ENCODE measurements around the gene NIPAL3.
"Not testable (repeated sequence)": the region's sequence is repeated elsewhere in the genome, so short reads cannot be mapped to it uniquely, and the experiment has no call there.

The NIPAL3 gene

DNA sequence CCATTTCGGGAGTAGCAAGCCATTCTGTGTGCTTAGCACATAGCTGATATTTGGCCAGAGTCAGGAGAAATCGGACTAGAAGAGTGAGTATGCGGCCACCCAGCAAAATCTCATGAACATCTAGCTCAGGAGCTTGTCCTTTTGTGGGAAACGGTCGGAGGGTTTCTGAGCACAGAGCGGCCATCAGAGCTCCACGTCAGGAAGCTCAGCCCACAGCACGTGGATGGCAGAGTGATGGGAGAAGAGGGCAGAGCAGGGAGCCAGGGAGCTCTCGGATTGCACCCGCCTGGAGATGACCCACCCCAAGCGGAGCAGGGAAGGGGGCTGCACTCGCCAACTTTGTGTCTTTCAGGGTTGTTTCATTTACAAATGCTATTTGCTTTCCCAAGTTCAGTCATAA is 100.9 kb downstream of the NIPAL3 start:
- TF ChIP-seq, protein P1, sequence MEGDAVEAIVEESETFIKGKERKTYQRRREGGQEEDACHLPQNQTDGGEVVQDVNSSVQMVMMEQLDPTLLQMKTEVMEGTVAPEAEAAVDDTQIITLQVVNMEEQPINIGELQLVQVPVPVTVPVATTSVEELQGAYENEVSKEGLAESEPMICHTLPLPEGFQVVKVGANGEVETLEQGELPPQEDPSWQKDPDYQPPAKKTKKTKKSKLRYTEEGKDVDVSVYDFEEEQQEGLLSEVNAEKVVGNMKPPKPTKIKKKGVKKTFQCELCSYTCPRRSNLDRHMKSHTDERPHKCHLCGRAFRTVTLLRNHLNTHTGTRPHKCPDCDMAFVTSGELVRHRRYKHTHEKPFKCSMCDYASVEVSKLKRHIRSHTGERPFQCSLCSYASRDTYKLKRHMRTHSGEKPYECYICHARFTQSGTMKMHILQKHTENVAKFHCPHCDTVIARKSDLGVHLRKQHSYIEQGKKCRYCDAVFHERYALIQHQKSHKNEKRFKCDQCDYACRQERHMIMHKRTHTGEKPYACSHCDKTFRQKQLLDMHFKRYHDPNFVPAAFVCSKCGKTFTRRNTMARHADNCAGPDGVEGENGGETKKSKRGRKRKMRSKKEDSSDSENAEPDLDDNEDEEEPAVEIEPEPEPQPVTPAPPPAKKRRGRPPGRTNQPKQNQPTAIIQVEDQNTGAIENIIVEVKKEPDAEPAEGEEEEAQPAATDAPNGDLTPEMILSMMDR (IDR thresholded peaks at IDR 0.05; ENCODE audit: control insufficient read depth, insufficient read depth, low read depth, low read length, missing control alignments): no peak

DNA sequence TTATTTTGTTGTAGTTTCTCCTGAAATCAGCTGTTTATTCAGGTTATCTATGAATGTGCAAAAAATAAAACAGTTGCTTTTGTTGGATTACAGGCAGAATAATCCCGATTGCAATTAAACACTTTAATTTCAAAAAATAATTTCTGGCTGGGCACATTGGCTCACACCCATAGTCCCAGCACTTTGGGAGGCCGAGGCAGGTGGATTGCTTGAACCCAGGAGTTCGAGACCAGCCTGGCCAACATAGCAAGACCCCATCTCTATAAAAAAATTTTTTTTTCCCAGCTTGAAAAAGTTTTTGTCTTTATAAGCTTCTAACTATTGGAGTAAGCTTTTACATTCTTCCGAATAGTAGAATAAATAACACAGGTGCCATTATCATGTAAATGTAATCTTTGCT is 102.3 kb downstream of the NIPAL3 start:
- DNase-seq (ENCODE audit: low read depth): no peak
- TF ChIP-seq, protein P1 (IDR thresholded peaks at IDR 0.05; ENCODE audit: control insufficient read depth, insufficient read depth, low read depth, low read length, missing control alignments): no peak
- no peak overlapping the region for H3K4me3 ChIP-seq (ENCODE audit: control insufficient read depth, low read depth, low read length)

More for the DNA sequence above, 100.9 kb downstream of the NIPAL3 start:
- no peak overlapping the region for H3K4me3 ChIP-seq (ENCODE audit: control insufficient read depth, low read depth, low read length)
- DNase-seq (ENCODE audit: low read depth): no peak

DNA sequence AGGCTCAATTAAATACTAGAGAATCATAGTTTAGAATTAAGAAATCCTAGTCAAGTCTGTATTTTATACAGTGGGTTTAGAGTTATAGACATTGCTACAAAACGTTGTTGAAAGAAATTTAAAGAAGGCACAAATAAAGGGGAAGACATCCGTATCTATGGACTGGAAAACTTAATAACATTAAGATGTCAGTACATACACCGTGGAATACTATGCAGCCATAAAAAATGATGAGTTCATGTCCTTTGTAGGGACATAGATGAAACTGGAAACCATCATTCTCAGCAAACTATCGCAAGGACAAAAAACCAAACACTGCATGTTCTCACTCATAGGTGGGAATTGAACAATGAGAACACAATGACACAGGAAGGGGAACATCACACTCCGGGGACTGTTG is 104.7 kb downstream of the NIPAL3 start:
- not testable (repeated sequence) for DNase-seq (ENCODE audit: low read depth); H3K4me3 ChIP-seq (ENCODE audit: control insufficient read depth, low read depth, low read length)

Data from AG09309 (cell line).